GM19452 (cell line): Measurements from ENCODE around the gene MEP1B.

Experiments
- ATAC-seq: cut with Tn5 transposase; IDR thresholded peaks from one replicate; pipeline ENCODE4 v1.9.1; 2021; ENCODE audit not compliant: unreplicated experiment

Gene MEP1B

DNA sequence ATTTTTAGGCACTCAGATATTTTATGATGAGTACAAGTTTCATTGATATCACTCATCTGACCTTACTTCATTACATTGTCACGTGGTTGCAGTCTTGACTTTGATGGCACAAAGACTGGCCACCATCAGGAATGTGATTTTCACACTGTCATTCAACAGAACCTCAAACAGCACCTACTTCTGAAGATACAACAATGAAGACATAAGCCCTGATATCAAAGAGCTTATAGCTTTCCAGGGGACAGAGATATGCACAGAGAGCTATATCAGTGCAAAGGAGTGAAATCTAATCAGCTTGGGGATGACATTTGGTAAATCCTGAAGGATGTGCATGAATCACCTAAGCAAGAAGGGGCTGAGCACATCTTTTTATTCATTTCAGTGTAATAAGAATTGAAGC, 72.3 kb downstream of the MEP1B start:
- no peak for ATAC-seq

DNA sequence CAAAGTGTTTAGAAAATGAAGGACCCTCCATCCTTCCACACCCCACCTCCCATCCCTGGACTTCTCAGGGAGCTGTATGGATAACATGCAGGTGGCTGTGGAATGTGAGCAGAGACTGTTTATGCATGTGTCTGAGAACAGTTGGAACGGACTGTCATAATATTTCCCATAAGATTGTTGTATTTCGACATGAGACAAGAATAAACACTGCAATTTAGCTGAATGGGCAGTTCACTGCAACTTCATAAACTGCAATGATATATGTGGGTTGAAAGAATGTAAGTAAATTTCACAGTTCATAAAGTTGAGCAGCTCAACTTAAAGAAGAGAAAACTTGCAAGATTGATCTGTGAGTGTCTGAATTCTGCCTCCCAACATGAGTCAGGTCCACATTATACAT, 74.6 kb downstream of the MEP1B start:
- no peak for ATAC-seq

DNA sequence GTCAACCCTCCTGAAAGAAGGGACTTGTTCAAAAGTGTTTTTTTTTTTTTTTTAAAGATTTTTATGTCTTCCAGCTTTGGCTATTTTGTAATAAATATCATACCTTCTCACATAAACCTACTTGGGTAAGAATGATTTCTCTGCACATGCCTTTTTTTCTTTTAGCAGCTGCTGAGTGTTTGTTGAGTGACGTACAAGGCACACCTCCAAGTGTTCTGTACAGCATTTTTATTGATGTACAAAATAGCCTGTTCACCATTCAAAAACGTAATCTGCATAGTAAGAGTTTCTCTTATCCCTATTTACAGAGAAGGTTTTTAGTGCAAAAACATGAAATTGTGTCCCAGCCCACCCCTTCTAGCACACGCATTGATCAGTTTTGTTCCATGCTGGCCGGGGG, 77.6 kb downstream of the MEP1B start:
- no peak for ATAC-seq
